IPS DF 6.9 (cell line): ENCODE results near the gene TMEM114.
A peak's percentile ranks its signal among the peaks of the same experiment; 100 is the strongest.

Experiments used
- DNase-seq: peaks from one replicate; pipeline ENCODE4 v3.0.0-alpha.2; 2013; ENCODE audit warnings: low read depth, low spot score
- H3K27ac ChIP-seq: one replicate; pipeline ENCODE4 v1.5.1; 2013; ENCODE audit warnings: low read length, control low read depth
- H3K27me3 ChIP-seq: 2 replicates; pipeline ENCODE4 v1.6.1; 2013; ENCODE audit warnings: mild to moderate bottlenecking, low read length; ENCODE audit not compliant: control insufficient read depth, insufficient read depth
- H3K36me3 ChIP-seq: 2 replicates; pipeline ENCODE4 v1.6.1; 2013; ENCODE audit warnings: low read length; ENCODE audit not compliant: control insufficient read depth, insufficient read depth
- H3K4me1 ChIP-seq: 2 replicates; pipeline ENCODE4 v1.6.1; 2013; ENCODE audit warnings: low read length; ENCODE audit not compliant: control insufficient read depth, insufficient read depth
- H3K4me3 ChIP-seq: 2 replicates; pipeline ENCODE4 v1.5.1; 2013; ENCODE audit warnings: mild to moderate bottlenecking, low read length
- H3K9me3 ChIP-seq: 2 replicates; pipeline ENCODE4 v1.6.1; 2013; ENCODE audit warnings: low read length, inconsistent platforms; ENCODE audit not compliant: control insufficient read depth, insufficient read depth
- WGBS: extraction: QIAGEN DNeasy Blood & Tissue Kit; methylation state at CpG from one replicate; pipeline ENCODE4 v1.1.7; 2013; ENCODE audit warnings: mixed read lengths, missing lambda C conversion rate; ENCODE audit not compliant: insufficient read length, insufficient coverage; 5-methylcytosine and 5-hydroxymethylcytosine counted together

Gene TMEM114

GRCh38 chr16:8626946-8627345 is 36.6 kb upstream of the TMEM114 start:
- peaks cover 32% of the 10 kb centered on the region for H3K36me3 ChIP-seq
- no peaks in the 10 kb centered on the region for H3K27me3 ChIP-seq
- H3K27ac ChIP-seq: no peak overlapping the region
- no peaks in the 10 kb centered on the region for H3K4me1 ChIP-seq
- WGBS: no CpG with 5 or more reads among the region's 8 CpGs
- no peaks in the 10 kb centered on the region for H3K9me3 ChIP-seq
- DNase-seq: no peak
- no peak overlapping the region for H3K4me3 ChIP-seq

GRCh38 chr16:8625491-8626087 is 35.3 kb upstream of the TMEM114 start:
- H3K36me3 ChIP-seq: peaks cover 32% of the 10 kb centered on the region
- no peaks in the 10 kb centered on the region for H3K27me3 ChIP-seq
- no peak overlapping the region for H3K4me3 ChIP-seq
- H3K4me1 ChIP-seq: no peaks in the 10 kb centered on the region
- WGBS: no CpG with 5 or more reads among the region's 10 CpGs
- DNase-seq: no peak
- no peaks in the 10 kb centered on the region for H3K9me3 ChIP-seq
- no peak overlapping the region for H3K27ac ChIP-seq

- Histone ChIP-seq H3K27me3 (no peaks in the 10 kb centered on the region), H3K4me1 (no peaks in the 10 kb centered on the region), H3K36me3 (peaks cover 14% of the 10 kb centered on the region; the same call in 1 of the 2 replicates), H3K4me3 (no peak overlapping the region), H3K9me3 (no peaks in the 10 kb centered on the region), H3K27ac (no peak overlapping the region)
- DNase-seq: no peak
Observed at GRCh38 chr16:8623634-8624033, 33.3 kb upstream of the TMEM114 start.

- DNase-seq: no peak
- no peaks in the 10 kb centered on the region for H3K27me3 ChIP-seq
- H3K9me3 ChIP-seq: no peaks in the 10 kb centered on the region
- H3K27ac ChIP-seq: no peak overlapping the region
- H3K36me3 ChIP-seq: peaks cover 8% of the 10 kb centered on the region; the same call in 1 of the 2 replicates
- H3K4me1 ChIP-seq: no peaks in the 10 kb centered on the region
- no CpG with 5 or more reads among the region's 4 CpGs for WGBS
- peak overlapping the region; percentile 98; the same call in 1 of the 2 replicates for H3K4me3 ChIP-seq
Observed at GRCh38 chr16:8622315-8622656, 32.0 kb upstream of the TMEM114 start.

- peaks cover 3% of the 10 kb centered on the region; the same call in 1 of the 2 replicates for H3K36me3 ChIP-seq
- no CpG with 5 or more reads among the region's 51 CpGs for WGBS
- H3K4me3 ChIP-seq: peak within 1 kb of the TSS; percentile 98
- H3K27ac ChIP-seq: no peak within 1 kb of the TSS
- H3K4me1 ChIP-seq: no peaks in the 10 kb centered on the region
- no peaks in the 10 kb centered on the region for H3K27me3 ChIP-seq
- peak; percentile 75 for DNase-seq
- H3K9me3 ChIP-seq: no peaks in the 10 kb centered on the region
Observed at GRCh38 chr16:8621572-8622314, 31.4 kb upstream of the TMEM114 start, which contains the start of gene METTL22. Gene METTL22 (plus strand): TSS chr16:8621698. CDS start chr16:8625666, 3,968 bp downstream.

GRCh38 chr16:8621222-8621571 is 30.9 kb upstream of the TMEM114 start:
- WGBS: no CpG with 5 or more reads among the region's 12 CpGs
- no peaks in the 10 kb centered on the region for H3K9me3 ChIP-seq
- peaks cover 3% of the 10 kb centered on the region; the same call in 1 of the 2 replicates for H3K36me3 ChIP-seq
- no peak overlapping the region for H3K27ac ChIP-seq
- H3K4me1 ChIP-seq: no peaks in the 10 kb centered on the region
- no peak for DNase-seq
- no peaks in the 10 kb centered on the region for H3K27me3 ChIP-seq
- H3K4me3 ChIP-seq: peak overlapping the region; percentile 98; the same call in 1 of the 2 replicates

- Histone ChIP-seq H3K4me1 (no peaks in the 10 kb centered on the region), H3K9me3 (no peaks in the 10 kb centered on the region), H3K27me3 (no peaks in the 10 kb centered on the region), H3K4me3 (no peak overlapping the region), H3K36me3 (0 out of 2 replicates have a peak, but pooled peaks cover 2% of the 10 kb centered on the region), H3K27ac (no peak overlapping the region)
- no CpG with 5 or more reads among the region's 6 CpGs for WGBS
- DNase-seq: no peak
Observed at GRCh38 chr16:8620535-8620934, 30.2 kb upstream of the TMEM114 start.

GRCh38 chr16:8619671-8620370 is 29.5 kb upstream of the TMEM114 start:
- no peak for DNase-seq
- Histone ChIP-seq H3K36me3 (no peaks in the 10 kb centered on the region), H3K4me1 (no peaks in the 10 kb centered on the region), H3K9me3 (no peaks in the 10 kb centered on the region), H3K4me3 (no peak overlapping the region), H3K27me3 (no peaks in the 10 kb centered on the region), H3K27ac (no peak overlapping the region)
- WGBS: no CpG with 5 or more reads among the region's 5 CpGs

GRCh38 chr16:8614435-8615029 is 24.2 kb upstream of the TMEM114 start:
- no peak for DNase-seq
- no CpG with 5 or more reads among the region's 9 CpGs for WGBS

GRCh38 chr16:8611886-8612600 is 21.7 kb upstream of the TMEM114 start:
- no CpG with 5 or more reads among the region's 1 CpG for WGBS
- DNase-seq: no peak
- Histone ChIP-seq H3K4me1 (no peaks in the 10 kb centered on the region), H3K27ac (no peak overlapping the region), H3K27me3 (no peaks in the 10 kb centered on the region), H3K9me3 (no peaks in the 10 kb centered on the region), H3K36me3 (no peaks in the 10 kb centered on the region), H3K4me3 (no peak overlapping the region)

More at GRCh38 chr16:8614435-8615029, 24.2 kb upstream of the TMEM114 start:
- Histone ChIP-seq H3K4me3 (no peak overlapping the region), H3K9me3 (no peaks in the 10 kb centered on the region), H3K4me1 (no peaks in the 10 kb centered on the region), H3K36me3 (no peaks in the 10 kb centered on the region), H3K27ac (no peak overlapping the region), H3K27me3 (no peaks in the 10 kb centered on the region)
